ENCODE data around the gene AFF3.

DNA sequence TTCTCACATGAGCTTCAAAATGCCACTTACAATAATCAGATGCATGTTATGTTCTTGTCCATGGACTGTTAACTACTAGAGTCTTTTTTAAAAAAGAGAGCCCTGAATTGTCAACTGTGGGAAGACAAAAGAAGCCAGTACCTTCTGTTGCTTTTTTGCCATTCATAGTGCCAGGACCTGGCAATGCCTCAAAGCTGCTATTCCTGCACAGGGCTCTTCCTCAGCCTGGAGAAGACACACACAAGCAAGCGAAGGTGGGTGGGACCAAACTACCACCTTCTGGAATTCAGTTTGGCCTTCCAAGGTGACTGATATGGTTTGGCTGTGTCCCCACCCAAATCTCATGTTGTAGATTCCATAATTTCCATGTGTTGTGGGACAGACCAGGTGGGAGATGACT lies 160.6 kb downstream of the AFF3 start:
- TF ChIP-seq, protein P1, sequence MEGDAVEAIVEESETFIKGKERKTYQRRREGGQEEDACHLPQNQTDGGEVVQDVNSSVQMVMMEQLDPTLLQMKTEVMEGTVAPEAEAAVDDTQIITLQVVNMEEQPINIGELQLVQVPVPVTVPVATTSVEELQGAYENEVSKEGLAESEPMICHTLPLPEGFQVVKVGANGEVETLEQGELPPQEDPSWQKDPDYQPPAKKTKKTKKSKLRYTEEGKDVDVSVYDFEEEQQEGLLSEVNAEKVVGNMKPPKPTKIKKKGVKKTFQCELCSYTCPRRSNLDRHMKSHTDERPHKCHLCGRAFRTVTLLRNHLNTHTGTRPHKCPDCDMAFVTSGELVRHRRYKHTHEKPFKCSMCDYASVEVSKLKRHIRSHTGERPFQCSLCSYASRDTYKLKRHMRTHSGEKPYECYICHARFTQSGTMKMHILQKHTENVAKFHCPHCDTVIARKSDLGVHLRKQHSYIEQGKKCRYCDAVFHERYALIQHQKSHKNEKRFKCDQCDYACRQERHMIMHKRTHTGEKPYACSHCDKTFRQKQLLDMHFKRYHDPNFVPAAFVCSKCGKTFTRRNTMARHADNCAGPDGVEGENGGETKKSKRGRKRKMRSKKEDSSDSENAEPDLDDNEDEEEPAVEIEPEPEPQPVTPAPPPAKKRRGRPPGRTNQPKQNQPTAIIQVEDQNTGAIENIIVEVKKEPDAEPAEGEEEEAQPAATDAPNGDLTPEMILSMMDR (IDR thresholded peaks at IDR 0.05; ENCODE audit: low read depth, low read length, poor library complexity, severe bottlenecking) = no peak
- TF ChIP-seq EZH2phosphoT487 (IDR thresholded peaks at IDR 0.05; ENCODE audit: borderline replicate concordance, low read length) = no peak
